Urothelium cell line (cell line): Measurements from ENCODE around the gene GRAP2.

Source experiments
- DNase-seq: peaks from one replicate; pipeline ENCODE4 v3.0.0; 2011; ENCODE audit warnings: low spot score, mixed read lengths
- FAIRE-seq: peaks from 2 replicates; lab custom pipeline; 2011; peaks lifted over from hg19 to GRCh38; lab: Jason Lieb, UNC

Gene GRAP2

DNA sequence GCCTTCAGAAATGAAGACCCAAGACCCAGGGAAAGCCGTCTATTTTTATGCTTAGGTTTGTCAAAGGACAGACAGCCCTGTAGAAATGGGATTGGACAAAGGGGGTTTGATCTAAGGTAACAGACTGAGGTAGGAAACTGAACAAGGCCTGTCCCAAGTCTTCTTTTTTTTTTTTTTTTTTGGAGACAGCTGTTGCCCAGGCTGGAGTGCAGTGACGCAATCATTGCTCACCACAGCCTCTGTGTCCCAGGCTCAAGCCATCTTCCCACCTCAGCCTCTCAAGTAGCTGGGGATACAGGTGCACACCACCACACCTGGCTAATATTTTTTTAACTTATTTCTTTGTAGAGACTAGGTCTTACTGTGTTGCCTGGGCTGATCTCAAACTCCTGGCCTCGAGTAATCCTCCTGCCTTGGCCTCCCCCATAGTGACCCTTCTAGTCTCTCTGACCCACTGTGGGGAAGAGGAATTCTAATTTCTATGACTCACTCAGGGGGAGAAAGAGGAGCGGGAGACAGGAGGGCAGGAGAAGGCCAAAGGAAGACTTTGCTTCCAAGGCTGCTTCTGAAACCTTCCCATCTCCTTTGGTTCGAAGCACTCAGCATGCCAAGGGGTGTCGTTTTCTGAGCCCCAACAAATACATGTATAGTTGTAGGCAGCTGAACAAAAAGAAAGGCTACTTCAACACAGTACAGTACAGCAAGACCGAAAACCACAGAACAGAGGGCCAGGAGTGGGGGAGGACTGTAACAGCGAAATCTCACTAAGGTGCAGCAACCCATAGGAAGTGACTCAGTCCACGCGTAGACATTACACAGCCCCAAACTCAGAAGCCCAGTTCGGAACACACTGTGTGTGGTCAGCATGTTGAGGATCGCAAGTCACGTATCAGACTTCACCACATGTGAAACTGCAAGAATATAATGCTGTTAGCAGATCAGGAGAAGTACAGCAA is 60.2 kb downstream of the GRAP2 start:
- peak; percentile 93 for DNase-seq
- peak; percentile 98 for FAIRE-seq

DNA sequence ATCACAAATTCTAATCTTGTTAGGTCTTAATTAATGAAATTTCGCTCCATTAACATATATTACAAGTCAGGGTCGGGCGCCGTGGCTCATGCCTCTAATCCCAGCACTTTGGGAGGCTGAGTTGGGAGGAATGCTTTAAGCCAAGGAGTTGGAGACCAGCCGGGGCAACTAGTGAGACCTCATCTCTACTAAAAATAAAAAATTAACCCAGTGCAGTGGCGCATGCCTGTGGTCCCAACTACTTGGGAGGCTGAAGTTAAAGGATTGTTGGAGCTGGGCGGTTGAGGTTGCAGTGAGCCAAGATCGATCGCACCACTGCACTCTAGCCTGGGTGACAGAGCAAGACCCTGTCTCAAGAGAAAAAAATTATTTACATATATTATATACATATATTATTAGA is 61.2 kb downstream of the GRAP2 start:
- no peak for DNase-seq
- no peak for FAIRE-seq

- DNase-seq (no peak), FAIRE-seq (peak; percentile 81)
Observed at GRCh38 chr22:39965748-39966147, 64.9 kb downstream of the GRAP2 start.

GRCh38 chr22:39966470-39966869 is 65.6 kb downstream of the GRAP2 start:
- no peak for DNase-seq
- FAIRE-seq: no peak

DNA sequence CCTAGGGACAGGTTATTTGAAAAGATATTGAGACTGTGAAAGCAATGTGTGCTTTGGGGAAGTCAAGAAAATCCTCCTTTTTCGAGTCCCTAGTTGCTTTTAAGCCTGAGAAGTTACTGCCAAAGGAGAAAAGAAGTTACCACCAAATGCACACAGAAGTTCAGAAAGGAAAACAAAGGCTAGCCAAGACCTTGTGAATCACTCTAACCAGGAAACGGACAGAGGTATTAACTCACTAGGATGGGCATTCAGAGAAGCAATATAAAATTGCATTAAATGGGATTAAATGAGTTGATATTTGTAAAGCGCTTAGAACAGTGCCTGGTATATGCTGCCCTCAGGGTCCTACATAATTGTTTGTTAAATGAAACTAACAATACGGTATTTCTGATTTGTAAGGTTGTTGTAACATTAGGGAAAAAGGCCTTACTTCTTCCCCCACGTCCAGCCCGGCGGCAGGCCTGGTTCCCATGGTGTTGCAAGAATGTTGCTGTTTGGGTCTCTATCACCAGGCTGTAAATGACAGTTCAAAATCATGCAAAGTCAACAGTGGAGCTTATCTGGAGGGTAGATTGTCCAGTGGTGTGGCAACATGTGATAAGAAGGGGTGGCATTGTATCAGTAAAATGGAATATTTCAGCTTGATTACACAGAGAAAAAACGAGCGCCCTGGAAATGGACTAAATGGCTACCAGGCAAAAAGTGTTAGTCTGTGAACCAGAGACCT is 66.4 kb downstream of the GRAP2 start:
- FAIRE-seq: peak; percentile 35
- DNase-seq: no peak

- FAIRE-seq: peak; percentile 46
- DNase-seq: peak; percentile 73
Observed at GRCh38 chr22:39967996-39968972, 67.4 kb downstream of the GRAP2 start.

- FAIRE-seq (no peak), DNase-seq (no peak)
Observed at GRCh38 chr22:39970742-39971141, 69.9 kb downstream of the GRAP2 start.

- FAIRE-seq (no peak), DNase-seq (no peak)
Observed at GRCh38 chr22:39972641-39973040, 71.8 kb downstream of the GRAP2 start.

DNA sequence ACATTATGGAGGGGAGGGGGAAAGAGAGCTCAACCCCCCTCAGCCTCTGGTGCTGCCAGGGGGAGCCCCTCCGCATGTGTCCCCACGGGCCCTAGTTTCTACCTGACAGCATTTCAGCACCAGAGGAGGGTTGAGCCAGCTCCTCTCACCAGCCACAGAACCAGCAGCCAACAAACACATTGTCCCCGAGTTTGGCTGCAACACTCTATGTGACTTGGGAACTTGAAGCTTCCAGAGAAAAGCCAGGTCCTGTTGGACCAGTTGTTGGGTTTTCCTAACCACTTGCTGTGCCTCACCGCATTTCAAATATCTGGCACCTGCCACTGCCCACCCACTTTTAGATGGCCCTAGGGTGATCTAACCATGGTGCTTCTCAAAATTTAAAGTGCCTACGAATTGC is 72.8 kb downstream of the GRAP2 start:
- FAIRE-seq: no peak
- no peak for DNase-seq

DNA sequence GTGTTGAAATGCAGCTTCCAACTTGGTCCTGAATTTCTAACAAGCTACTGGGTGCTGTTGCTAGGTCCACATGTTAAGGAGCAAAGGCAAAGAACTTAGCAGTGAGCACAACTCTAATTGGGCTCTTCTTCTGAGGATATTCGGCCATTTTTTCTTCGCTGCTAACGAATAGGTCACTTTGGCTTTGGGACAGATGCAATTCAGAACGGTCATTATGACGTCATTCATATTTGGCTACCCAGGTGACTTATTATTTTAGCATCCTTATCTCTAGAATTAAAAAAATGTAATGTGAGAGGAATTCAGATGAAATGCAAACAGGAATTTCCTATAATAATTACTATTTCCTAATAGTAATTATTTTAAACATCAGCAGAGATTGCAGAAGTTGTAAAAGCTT is 73.2 kb downstream of the GRAP2 start:
- DNase-seq: no peak
- no peak for FAIRE-seq

DNA sequence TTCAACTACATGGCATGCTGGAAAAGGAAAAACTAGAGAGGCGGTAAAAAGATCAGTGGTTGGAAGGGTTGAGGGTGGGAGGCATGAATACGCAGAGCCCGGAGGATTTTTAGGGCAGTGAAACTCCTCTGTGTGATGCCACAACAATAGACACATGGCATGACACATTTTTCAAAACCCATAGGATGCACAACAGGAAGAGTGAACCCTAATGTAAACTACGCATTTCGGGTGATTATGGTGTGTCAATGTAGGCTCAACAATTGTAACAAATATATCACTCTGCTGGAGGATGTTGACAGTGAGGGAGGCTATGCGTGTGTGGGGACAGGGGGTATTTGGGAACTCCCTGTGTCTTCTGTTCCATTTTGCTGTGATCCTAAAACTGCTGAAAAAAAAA is 78.2 kb downstream of the GRAP2 start:
- FAIRE-seq: peak; percentile 9

DNA sequence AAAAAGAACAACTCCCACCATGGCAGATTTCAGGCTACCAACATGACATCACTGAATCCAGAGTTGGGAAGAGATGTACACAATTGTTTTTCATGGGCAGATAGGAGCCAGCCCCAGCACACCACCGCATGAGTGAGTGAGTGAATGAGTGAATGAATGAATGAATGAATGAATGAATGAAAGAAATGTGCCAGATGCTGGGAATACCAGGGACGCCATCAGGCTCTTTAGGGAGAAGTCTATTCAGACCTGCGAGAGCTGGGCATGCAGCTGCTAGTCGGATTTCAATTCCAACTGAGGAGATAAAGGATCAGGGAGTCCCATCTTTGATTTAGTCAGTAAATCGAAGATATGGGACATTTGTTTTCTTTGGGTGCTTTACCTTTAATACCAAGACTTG is 78.6 kb downstream of the GRAP2 start:
- DNase-seq: no peak
- no peak for FAIRE-seq

More for the DNA sequence above, 78.2 kb downstream of the GRAP2 start:
- DNase-seq: no peak

GRCh38 chr22:39980596-39980995 is 79.7 kb downstream of the GRAP2 start:
- FAIRE-seq: no peak
- no peak for DNase-seq

DNA sequence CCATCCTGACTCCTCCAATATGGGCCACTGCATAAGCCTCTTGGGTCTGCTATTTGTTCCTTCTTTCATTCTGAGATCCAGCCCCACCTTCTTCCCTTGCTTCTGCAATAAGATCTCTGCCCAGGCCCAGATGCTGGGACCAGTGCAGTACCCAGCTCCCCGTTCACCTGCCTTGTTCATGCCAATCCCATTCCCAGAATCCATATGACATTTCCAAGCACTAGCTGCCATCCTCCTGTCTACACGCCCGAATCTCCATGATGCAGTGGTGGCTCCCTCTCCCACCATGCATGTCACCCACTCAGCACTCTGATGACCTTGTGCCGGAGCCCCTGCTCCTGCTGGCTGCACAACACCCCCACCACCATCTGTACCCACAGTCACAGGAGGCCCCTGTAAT is 82.5 kb downstream of the GRAP2 start:
- FAIRE-seq (no peak), DNase-seq (no peak)

DNA sequence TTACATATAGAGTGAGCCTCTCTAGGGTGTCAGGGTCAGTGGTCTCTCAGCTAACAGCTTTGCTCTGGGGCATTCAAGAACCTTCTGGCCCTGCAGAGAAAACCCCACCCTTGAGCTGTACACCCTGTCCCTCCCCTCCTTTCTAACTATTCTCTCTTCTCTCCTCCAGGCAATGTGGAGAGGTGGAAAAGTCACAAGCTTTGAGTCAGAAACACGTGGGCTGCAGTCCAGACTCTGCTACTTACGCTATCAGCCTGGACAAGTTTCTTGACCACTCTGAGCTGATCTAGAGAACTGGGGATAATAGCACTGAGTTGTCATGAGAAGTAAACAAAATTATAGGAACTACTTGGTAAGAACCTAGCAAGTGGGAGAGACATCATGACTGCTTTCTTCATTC is 83.1 kb downstream of the GRAP2 start:
- DNase-seq (no peak), FAIRE-seq (no peak)

- FAIRE-seq: no peak
- no peak for DNase-seq
Observed at GRCh38 chr22:39984746-39985145, 83.9 kb downstream of the GRAP2 start.

- no peak for DNase-seq
- FAIRE-seq: no peak
Observed at GRCh38 chr22:39985383-39986035, 84.6 kb downstream of the GRAP2 start.

- no peak for DNase-seq
- no peak for FAIRE-seq
Observed at GRCh38 chr22:39988386-39989114, 87.7 kb downstream of the GRAP2 start.

DNA sequence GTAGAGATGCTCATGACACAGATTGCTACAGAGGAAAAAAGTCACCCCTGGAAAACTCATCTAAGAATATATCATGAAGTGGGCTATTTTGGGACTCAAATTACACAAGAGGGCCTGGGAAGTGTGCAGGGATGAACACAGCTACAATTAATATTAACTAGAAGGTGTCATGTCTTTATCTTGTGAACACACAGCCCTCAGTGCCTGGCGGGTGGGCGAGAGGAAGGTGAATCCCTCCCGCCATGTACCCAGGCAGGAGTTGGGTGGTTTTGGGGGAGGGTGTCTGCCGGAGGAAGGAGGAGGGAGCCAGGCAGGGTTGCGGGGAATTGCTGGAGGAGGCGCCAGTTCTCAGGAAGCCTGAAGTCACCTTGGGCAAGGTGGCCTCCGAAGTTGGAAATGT is 88.7 kb downstream of the GRAP2 start:
- no peak for FAIRE-seq

DNA sequence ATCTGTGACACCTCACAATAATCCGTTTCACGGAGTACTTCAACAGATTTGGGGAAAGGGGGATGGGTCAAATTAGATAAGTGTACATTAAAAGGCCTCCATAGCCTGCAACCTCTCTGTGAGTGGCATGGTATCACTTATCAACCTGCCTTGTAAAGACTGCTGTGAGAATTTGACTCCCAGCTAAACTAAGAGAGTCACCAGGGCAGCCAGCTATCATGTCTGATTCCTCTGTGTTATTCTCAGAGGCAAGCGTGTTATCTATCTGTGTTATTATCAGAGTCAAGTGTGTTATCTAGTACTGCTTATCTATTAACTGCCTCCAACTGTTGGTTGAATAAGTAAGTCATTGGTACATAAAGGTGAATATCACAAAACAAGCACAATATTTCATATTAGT is 89.8 kb downstream of the GRAP2 start:
- no peak for DNase-seq
- no peak for FAIRE-seq

More for the DNA sequence above, 88.7 kb downstream of the GRAP2 start:
- DNase-seq: no peak
